NCI-H82 treated with DMSO at 0.1 percent for 48 hours (cell line): ENCODE data around the gene RSPH1.

Source experiments
- DNase-seq: peaks from one replicate; lab custom pipeline; 2025; ENCODE audit not compliant: unreplicated experiment; lab: John Stamatoyannopoulos, UW

RSPH1 gene

DNA sequence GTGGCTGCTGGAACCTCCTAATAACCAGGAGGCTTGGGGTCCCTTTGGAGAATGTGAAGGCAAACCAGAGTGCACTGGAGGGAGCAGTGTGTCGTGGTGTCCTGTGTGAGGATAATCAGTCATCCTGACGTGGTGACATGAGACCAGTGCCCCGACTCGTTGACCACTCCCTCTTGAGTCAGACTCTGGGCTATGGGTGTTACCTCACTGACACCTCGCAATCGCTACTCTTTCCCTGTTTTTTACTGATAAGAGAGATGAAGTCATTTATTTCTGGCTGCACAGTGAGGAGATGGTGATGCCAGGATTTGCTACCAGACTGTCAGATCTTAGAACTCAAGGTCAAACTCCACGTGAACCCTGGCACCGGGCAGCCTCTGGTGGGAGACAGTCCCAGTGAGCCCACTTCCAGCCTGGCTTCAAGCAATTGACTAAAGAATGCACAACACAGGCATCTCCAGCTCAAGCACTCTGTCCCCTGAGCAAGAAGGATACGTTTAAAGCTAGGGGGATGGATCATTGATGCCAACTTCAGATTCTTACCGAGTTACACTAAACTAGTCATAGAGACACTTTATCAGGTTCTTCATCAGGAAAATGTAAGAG is 62.0 kb downstream of the RSPH1 start:
- no peak for DNase-seq

DNA sequence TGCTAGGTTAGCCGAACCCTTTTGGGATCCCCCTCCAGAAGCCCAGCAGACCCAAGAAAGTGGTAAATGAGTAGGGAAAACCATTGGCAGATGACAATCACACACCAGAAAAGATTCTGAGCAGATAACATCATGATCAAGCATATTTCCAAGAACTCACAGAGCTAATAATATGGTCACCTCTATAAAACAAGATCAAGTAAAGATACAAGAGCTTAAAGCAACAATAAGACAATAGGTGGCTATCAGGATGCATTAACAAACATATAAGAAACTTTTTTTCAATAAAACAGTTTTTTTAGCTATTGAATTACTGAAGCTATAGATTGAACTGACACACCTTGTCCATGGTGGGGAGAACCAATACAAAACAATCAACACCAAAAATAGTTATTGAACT is 63.3 kb downstream of the RSPH1 start:
- DNase-seq: no peak

DNA sequence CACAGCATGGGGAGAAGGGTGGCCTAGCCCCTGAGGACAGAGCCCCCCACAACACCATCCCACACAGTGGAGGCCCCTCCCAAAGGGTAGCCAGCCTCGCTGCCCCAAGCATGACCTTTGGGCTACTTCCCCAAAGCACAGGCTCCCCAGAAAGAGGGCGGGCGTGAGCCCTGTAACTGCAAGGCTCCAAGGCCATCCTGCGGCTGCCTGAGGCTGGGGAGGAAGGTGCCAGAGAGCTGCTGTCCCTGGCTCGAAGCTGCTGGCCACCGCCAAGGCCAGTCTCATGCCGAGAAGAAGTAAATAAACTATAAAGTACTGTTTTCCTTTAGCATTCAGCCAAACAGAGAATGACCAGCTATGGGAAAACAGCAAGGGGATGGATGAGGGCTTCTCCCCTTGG is 64.8 kb downstream of the RSPH1 start:
- DNase-seq: no peak

DNA sequence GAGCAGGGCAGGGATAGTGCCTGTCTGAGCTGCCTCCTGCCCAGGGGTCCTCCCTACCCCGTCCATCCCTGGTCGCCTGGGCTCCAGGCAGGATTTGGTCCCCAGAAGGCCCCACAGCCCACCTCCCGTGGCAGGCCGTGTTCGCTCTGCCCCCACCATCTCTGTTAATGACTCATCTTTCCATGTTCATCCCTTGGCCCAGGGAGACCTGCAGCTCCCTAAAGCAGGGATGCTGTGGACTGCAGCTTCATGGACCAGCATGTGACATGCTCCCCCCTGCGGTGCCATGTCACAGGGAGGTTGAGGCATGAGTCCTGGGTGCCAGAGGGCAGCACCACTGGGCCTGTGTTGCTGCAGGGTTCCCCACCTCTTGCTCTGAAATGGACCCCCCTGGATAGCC is 65.5 kb downstream of the RSPH1 start:
- DNase-seq: no peak

DNA sequence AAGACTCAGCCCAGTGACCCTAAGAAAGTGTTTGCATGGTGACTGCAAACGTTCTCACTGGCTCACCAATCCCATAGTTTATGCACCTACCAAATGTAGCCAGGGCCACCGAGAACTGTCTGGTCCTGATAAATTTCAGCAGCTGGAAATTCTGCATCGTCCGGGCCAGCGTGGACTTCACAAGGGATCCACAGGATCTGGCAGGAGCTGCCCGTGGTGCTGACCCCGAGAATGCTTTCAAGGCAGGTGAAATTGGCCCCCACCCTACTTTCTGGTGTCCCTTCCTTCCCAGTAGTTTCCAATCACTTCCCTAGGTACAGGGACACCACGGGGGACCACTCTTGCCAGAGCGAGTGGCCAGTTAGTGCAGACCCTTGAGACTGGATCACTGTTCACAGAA is 66.2 kb downstream of the RSPH1 start:
- no peak for DNase-seq

DNA sequence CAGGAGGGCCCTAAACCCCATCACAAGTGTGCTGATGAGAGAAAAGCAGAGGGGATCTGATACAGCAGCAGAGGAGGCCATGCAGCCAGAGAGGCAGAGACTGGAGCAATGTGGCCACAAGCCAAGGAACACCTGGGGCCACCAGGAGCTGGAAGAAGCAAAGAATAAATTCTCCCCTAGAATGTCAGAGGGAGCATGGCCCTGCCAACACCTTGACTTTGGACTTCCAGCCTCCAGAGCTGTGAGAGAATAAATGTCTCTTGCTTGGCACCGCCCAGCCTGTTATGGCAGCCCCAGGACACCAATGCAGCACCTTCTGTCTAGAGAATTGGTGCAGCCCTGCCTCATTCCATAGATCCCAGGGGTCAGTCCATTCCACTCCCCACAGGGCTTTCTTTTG is 67.0 kb downstream of the RSPH1 start:
- no peak for DNase-seq

DNA sequence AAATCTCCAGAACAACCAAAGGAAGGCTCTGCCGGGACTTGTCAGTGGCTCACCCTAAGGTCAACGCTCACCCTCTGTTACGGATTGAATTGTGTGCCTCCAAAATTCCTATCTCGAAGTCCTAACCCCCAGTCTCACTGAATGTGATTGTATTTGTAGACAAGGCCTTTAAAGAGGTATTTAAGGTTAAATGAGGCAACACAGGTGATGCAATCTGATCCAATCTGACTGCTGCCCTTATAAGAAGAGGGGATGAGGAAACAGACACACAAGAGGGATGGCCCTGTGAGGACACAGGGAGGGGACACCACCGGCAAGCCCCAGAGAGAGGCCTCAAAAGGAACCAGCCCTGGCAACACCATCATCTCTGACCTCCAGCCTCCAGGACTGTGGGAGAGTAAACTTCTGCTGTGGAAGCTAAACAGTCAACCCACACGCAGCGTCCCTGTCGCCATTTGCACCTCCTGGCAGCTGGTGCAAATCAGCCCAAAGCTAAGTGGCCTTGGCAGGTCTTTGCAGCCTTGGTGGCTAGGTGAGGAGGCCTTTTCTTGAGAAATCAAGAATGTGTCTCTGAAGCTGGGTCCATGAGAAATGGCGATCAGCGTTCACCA is 68.1 kb downstream of the RSPH1 start:
- no peak for DNase-seq

DNA sequence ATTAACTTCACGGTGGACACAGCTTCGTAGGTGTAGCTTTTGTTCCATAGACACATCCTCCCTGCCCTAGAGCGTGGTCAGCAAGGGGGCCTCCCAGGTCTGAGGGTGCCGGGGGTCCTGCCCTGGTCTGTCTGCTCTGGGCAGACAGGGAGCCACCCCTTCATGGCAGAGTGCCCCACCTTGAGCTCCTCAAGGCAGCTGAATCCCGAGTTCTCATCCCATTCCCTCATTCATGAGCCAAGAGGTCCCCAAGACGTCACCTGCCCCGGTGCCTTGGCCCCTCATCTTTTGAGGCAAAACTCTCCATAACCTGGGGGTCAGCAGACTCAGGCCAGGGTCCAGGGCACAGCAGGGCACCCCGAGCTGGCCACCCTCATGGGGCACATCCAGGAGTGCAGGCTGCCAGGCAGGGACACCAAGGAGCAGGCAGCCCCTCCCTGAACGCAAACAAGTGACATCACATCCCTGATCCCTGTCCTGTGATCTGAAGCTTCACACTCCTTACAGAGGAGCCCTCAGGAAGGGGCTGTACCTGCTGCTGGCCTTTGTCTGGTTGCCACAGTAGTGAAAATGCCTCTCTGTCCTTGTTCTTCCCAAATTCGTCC is 69.0 kb downstream of the RSPH1 start:
- DNase-seq: no peak

DNA sequence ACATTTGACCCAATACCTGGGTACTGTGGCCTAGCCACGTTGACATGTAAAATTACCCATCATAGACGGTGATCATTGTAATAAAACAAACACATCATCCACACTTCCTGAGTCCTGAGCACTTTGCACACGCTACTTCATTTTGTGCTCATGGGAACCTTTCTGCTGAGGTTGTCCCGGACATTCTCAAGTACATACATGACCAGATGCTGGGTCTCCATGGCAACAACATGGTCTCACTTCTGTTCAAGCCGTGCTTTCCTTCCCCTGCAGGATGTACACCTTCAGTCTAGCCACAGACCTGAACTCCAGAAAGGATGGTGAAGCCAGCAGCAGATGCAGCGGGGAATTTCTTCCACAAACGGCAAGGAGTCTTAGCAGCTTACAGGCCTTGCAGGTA is 69.6 kb downstream of the RSPH1 start:
- no peak for DNase-seq

DNA sequence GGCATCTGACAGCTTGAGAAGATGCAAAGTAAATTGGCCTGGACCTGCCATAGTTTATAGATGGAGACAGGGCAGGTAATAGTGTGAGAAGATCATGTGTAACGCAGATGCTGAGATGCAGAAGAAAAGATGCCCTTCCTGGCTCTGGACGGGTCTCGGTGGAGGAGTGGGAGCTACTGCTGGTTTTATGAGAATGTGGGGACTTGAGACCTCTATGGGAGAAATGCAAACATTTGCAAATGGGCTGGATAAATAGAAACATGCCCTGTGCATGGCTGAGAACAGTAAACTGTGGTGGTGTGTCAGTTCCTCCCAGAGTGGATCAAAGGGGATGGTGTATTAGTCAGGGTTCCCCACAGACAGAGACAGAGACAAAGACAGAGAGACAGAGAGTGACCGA is 70.4 kb downstream of the RSPH1 start:
- DNase-seq: no peak

DNA sequence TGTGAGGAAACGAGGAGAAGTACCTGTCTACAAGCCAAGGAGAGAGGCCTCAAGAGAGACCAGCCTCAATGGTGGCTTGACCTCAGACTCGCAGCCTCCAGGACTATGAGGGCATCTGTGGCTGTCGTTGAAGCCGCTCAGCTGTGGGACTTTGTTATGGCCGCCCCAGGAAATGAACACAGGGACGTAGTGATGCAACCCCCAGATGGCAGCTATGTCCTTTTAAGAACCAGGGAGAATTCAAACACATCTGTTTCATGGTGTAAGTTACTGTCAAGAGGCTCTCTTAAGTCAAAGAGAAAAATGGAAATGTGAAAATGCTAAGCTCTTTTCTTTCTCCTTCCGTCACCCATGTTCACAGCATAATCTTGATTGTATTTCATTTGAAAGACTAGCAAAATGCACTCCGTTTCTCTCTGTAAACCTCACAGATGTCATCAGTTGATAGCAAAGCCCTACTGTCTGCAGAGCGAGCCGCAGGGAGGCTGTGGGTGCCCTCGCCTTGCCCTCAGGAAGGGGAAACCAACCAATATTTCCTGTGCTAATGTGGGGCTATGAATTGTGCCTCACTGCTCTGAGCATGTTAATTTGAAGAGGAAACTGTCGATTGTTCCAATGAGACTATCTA is 71.0 kb downstream of the RSPH1 start:
- DNase-seq: no peak

DNA sequence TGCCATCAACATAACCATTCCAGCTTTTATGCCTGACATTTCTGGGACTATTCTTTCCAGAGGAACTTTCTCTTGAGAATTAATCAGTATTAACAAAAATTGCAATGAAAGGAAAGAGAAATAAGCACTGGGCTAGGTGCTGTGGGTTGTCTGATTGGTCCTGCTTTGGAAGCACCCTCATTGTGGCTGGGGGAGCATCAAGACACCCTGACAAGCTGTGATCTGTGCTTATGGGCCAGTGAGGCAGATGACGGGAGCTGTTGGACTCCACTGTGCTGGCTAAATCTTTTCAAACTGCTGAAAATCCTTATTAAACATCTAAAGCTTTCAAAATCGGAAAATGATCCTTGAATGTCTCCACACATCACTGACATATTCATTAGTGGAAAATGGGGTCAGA is 72.3 kb downstream of the RSPH1 start:
- DNase-seq: no peak

DNA sequence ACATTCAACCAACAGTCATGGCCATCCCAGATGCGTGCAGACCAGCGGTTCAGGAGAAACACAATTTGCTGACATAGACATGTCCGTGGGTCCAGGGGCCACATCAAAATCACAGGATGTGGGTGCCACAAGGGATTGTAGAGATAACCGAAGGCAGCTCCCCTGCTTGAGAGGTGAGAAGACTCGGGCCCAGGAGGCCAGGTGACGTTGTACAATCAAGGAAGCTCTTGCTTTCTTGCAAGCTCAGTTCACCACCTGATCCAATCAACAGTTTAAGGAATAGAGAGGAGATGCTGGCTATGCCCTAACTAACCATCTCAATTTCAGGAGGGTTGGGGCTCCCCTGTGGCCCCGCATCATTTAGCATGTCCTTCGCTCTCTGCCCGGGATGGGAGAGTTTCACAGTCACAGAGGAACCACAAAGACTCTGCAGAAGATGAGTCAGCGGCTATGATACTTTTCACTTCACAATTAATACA is 72.8 kb downstream of the RSPH1 start:
- DNase-seq: no peak
